ENCODE results near the gene STAU1.
"Not testable (repeated sequence)": the region's sequence is repeated elsewhere in the genome, so short reads cannot be mapped to it uniquely, and the experiment has no call there.

STAU1 gene, protein sequence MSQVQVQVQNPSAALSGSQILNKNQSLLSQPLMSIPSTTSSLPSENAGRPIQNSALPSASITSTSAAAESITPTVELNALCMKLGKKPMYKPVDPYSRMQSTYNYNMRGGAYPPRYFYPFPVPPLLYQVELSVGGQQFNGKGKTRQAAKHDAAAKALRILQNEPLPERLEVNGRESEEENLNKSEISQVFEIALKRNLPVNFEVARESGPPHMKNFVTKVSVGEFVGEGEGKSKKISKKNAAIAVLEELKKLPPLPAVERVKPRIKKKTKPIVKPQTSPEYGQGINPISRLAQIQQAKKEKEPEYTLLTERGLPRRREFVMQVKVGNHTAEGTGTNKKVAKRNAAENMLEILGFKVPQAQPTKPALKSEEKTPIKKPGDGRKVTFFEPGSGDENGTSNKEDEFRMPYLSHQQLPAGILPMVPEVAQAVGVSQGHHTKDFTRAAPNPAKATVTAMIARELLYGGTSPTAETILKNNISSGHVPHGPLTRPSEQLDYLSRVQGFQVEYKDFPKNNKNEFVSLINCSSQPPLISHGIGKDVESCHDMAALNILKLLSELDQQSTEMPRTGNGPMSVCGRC

DNA sequence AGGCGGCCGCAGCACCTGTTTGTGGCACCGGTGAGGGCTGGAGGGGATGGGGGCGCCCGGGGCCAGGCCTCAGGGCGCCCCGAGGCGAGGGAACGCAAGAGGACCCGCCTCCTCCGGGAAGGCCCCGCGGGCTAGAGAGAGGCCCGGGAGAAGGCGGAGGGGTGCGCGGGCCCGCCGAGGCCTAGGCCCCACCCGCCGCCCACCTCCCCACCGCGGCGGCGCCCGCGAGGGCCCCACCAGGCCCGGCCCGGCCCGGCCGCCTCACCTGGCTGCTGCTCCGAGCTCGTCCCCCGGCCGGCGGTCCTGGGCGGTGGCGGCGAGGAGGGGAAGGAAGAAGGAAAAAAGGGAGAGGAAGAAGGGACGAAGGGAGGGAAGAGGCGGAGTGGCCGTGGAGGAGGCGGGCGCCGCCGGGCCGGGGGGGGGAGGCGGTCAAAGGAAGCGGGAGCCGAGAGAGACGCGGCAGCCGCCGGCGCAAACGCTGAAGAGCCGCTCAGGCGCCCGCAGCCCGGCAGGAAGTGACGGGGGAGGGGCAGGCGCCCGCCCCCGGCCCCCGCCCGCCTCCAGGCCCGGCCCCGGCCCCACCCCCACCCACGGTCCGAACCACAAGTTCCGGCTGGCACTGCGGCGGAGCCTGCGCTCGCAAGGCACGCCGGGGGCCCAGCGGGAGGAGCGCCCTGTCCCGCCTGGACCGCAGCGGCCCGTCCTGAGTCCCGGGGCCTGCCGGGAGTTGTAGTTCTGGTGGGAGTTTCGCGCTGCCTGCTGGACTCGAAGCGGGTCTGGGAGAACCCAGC, at the start of gene STAU1:
STAU1 (minus strand) TSS at position 484 of the 791 bp plus-strand sequence. CDS start 22,133 bp downstream, outside the sequence.
- DNase-seq = peak; percentile 88 to 91

DNA sequence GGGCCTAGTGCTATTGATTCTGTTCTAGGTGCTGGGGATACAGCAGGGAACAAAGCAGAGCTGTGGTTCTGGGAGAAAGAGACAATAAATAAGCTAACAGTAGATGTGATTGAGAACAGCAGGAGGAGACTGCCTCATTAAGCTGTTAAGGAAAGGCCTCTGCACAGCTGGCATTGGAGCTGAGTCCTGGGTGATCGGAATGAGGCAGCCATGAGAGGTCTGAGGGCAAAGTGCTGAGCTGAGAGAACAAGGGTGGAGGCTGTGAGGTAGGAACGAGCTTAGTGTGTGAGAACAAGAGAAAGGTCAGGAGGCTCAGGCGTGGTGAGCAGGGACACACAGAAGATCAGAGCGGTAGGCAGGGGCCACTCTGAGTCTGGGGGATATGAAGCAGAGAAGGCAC, 49.4 kb upstream of the STAU1 start:
- no peak for DNase-seq

DNA sequence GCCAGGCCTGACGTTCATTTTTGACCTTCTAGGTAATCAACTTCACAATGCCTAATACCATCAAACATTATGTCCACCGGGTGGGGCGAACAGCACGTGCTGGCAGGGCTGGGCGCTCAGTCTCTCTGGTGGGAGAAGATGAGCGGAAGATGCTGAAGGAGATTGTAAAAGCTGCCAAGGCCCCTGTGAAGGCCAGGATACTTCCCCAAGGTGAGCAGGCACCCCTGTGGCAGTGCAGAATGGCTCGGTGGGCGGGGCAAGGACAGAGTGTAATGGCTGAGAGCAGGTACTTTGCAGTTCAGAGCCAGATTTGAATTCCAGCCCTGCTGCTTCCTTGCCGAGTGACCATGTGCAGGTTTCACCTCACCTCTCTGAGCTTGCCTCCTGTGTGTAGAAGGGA, 48.2 kb upstream of the STAU1 start:
- no peak for DNase-seq

DNA sequence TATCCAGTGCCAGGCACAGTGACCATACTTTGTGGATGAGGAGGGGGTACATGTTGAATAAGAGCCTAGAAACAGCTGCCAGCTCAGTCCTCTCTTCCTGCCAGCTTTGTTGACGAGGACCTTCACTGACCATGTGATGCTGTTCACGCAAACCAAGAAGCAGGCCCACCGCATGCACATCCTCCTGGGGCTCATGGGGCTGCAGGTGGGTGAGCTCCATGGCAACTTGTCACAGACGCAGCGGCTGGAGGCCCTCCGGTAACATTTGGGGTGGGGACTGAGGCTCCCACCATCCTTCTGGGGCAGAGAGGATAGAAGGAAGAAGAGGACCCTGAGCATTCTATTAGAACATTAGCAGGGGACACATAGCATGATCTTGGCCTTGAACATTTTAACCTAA, 46.7 kb upstream of the STAU1 start:
- DNase-seq = no peak

DNA sequence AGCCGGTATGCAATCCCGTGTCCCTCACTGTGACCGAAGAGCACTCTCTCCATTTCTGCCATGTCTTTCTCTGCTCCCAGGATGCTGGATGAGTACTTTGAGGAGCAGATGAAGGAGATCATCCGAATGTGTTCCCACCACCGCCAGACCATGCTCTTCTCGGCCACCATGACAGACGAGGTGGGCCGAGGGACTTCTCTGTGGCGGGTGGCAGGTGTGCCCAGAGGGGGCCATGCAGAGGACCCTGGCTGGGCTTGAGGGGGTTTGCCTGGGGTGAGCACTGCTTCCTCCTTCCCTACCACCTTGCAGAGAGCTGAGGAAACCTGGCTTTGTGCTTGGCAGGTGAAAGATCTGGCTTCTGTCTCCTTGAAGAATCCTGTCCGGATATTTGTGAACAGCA, 45.1 kb upstream of the STAU1 start:
- DNase-seq = no peak

DNA sequence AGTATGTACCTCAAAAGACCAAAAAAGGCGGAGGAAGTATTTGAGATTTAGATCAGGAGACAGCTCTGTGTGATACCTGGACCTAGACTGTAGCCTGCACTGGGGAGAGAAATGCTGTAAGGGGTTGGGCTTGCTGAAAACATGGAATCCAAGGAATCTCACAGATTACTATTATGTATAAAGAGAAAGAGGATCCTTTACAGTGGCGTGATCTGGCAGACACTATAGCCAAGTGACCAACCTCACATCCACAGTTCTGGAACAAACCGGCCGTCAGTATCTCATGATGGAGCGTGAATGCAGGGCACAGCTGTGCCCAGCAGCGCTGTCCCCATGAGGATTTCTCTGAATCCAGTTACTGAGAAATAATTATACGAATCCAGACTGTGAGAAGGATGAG, 43.3 kb upstream of the STAU1 start:
- no peak for DNase-seq

DNA sequence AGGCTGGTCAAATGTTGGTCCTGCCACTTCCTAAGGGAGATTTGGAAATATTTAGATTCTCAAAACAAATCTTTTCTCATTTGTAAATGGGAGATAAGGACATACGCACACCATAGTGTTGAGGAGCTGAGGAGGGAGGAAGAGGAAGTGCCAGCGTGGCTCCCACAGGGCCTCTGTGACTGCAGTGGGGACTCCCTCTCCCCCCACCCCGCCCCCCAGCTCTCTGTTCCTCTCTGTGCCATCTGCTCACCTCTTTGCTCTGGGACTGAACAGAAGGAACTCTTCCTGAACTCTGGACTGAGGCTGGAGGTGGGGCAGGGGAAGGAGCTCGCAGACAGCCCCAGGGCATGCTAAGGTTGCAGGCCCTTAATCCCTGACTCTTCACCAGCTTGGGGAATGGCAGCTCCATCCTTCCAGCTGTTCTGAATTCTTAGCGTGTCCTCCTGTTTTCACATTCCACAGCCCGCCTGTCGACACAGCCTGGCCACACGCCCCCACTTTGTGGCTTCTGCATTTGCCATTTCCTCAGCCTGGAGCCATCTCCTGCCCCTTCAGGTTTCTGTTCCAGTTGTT, 42.5 kb upstream of the STAU1 start:
- no peak for DNase-seq

DNA sequence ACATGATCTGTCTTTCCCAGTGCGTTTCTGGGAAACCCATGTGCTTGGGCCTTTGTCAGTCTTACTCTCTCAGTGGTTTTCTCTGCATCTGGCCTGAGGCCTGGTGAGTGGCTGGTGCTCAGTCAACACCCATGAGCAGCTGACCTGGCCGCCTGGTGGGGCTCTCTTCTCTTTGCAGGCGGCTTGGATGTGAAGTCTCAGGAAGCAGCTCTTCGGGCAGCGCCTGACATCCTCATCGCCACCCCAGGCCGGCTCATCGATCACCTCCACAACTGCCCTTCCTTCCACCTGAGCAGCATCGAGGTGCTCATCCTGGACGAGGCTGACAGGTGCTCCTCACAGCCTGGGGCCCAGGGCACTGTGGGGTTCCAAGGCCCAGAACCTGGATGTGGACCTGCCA, 41.9 kb upstream of the STAU1 start:
- no peak for DNase-seq

DNA sequence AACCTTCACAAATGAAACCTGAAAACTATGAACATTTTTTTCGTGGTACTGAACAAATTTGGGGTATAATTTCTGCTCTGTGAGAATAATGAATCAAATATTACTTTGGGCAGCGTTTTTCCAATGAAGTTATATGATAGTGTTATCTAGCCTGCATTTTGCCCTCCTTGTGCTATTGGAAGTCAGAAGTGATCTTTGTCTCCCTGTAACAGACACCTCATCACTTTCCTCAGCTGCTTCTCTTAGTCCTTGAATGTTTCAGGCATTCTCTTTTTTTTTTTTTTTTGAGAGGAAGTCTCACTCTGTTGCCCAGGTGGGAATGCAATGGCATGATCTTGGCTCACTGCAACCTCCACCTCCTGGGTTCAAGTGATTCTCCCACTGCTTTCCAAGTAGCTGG, 41.2 kb upstream of the STAU1 start:
- DNase-seq = no peak

DNA sequence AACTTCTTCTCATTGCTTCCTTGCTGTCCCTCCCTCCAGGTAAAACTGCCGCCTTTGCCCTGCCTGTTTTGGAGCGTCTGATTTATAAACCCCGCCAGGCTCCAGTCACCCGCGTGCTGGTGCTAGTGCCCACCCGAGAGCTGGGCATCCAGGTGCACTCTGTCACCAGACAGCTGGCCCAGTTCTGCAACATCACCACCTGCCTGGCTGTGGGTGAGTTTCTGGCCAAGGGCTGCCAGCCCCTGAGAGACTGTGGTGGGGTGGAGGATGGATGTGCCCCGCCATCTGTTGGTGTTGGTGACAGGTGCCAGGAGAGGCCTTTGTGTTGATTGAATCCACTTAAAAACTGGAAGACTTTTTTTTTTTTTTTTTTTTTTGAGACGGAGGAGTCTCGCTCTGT, 40.5 kb upstream of the STAU1 start:
- no peak for DNase-seq

DNA sequence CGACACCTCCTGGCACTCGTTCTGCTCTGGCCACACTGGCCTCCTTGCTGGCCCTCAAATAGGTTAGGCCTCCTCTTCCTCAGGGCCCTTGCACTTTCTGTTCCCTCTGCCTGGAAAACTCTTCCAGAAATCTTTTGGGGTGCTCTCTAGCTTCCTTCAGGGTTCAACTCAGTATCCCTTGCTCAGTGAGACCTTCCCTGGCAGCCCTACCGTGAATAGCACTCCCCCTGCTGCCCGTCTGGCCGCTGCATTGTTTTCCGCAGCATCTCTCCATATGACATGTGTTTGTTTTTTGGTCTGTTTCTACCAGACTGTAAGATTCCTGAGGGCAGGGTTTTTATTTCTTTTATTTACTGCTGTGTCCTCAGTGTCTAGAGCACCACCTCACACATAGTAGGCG, 37.8 kb upstream of the STAU1 start:
- no peak for DNase-seq

DNA sequence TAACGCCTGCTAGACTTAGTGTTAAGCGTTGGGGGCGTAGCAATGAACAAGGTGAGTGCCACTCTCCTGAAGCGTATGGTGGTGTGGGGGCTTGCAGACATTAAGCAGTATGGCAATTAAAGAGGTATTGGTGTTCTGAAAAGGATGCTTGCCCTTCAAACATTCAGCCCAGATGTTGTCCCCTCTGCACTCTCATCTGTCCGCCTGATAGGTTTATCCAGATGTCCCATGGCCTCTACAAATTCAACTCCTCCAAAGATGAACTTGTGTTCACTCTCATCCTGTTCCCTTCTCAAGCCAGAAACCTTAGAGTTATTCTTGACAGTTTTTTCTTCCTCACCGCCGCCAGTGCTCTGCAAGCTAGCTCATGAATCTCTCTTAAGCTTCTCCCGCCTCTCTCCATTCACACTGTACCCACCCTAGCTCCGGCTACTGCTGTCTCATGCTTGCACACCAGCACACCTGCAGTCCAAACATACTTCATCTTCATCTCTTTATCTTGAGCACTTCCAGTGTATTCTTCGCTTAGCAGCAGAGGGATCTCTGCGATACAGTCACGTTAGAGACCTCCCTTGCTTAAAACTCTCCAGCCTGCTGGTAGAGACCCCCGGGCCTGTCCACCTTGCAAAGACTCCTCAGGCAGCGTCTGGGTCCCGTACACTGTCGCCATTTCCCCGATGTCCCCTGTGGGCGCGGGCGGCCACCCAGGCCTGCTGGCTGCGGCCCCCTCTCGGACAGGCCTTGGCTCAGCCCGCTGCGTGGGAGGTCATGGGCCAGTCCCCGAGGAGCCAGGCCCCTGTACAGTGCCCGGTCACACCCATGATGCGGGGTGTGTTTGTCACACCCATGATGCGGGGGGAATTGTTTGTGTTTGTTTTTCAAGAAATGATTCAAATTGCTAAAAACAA, 32.0 kb upstream of the STAU1 start:
- no peak for DNase-seq

DNA sequence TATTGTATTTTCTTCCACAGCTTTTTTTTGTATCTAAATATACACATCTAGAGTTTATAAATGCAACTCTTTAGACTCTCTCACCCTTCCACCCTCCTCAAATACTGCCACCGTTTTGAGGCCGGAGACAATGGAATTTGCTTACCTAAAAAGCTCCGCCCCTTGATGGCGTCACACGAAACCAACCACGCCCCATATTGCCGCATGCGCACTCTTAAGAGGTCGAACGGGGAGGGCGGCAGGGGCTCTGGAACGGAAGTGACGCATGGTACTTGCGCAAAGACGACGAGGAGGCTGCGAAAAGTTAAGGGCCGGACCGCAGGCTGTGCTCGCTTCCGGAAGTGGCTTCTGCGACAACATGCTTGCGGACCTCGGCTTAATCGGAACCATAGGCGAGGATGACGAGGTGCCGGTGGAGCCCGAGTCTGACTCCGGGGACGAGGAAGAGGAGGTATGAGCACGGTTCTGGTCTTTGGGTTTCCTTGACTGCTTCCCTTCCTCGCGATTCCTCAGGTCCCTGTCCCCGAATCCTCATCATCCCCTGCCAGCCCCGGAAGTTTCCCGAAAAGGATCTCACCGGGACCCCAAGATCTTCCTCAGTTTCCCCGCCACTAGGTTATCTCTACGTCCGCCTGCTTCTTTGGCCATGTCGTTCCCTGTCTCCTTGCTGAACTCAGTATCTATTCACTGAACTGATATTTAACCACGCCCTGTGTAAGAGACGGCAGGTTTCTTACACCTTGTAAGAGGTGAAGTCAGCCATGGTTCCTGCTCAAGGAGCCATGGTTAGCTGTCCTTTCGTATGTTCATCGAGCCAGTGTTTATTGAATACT, 31.2 kb upstream of the STAU1 start, which contains the start of gene DDX27:
DDX27 (plus strand) TSS at position 326 of the 833 bp plus-strand sequence; CDS start at position 359, 33 bp downstream.
- DNase-seq = peak; percentile 92 to 94

DNA sequence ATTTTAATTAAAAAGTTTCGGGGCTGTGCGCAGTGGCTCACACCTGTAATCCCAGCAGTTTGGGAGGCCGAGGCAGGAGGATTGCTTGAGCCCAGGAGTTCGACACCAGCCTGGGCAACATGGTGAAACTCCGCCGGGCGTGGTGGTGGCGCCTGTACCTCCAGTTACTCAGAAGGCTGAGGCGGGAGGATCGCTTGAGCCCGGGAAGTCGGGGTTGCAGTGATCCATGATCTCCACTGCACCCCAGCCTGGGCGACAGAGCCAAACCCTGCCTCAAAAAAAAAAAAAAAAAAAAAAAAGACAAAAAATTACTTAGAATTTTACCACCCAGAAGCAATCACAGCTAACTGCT, 30.6 kb upstream of the STAU1 start:
- DNase-seq = not testable (repeated sequence)

DNA sequence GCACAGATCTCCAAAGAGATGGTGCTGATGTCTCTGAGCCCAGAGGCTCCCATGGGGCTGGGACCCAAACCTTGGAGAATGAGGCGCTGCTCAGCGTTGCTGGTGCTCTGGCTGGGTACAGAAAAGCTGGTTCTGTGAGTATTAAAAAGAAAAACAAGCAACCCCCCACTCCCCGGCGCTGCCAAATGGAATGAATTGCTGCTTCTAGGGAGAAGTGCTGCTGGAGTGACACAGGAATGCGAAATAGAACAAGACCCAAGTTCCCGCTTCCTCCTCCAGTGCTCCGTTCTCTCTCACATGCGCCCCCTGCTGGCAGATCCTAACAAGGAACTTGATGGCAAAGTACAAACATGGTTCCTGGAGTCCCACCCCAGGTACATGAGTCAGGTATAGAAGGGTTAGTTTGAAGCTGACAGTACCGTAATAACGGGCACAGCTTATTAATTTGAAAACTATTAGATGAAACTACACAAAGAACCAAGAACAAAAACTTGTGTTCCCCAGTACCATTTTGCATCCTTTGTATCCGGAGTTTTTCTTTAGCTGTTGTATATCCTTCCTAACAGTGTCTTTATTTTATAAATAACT, 29.0 kb upstream of the STAU1 start:
- peak; percentile 95 to 97 for DNase-seq

DNA sequence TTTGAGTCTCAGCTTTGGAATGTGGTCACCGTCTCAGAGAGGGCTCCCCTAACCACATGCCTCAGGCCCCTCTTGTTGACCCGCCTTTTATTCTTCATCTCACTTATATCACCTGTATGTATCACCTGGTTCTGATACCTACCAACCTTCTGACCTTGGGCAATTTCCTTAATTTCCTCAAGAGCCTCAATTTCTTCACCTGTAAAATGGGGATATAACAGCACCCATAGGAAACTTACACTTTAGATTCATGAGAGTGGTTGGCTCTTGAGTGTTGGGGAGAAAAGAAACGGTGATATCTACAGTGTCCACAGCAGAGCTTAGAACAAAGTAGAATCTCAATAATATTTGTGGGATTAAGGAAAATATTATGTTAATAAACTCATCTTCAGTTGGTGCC, 27.1 kb upstream of the STAU1 start:
- DNase-seq = no peak

DNA sequence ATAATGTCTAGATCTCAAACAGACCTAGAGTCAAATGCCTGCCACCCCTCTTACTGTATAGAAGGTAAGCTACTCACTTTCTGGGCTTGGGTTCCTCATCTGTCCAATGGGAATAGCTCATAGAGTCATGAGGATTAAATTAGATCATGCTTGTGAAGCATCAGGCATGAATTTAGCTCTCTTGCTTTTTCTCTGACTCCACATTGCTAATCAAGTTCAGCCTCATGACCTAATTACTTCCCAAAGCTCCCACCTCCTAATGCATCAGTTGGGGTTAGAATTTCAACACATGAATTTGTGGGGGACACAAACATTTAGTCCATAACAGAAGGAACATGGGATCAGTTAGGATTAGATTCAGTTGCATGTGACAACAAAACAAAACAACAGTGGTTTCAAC, 26.4 kb upstream of the STAU1 start:
- no peak for DNase-seq

DNA sequence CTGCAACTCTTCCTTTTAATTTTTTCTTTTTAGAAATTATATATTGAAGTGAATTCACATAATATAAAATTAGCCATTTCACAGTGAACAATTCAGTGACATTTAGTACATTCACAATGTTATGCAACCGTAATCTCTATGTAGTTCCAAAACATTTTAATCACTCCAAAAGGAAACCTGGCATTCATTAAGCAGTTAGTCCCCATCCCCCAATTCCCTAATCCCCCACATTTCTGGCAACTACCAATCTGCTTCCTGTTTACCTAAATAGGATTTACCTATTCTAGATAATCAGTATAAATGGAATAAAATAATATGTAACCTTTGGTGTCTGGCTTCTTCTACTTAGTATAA, 22.6 kb upstream of the STAU1 start:
- no peak for DNase-seq

DNA sequence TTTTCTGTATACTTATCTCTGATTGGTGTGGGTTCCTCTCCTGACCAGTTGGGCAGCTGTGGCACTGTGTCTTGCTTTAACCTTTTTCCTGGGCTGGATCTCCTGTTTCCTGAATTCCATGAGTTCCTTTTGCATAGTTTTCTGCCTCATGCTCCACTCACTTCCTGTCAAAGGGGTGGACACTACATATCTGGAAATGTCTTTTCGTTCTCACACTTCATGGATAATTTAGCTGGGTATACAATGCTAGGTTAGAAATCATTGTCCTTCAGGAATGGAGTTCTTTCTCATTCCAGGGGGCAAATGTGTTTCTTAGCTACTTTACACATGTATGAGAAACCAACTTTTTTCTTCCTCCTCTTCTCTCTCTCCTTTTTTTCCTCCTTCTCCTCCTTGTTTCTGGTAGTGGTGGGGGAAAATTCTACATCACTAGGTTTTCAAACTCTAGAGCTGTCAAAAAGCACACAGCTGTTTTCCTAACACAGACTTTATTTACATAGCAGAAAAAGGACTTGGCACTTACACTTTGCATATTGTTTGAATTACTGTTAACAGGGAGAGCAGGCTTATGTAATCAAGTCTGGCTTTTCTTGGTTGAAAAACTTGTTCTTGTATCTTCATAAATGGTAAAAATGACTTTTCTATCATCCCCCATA, 22.1 kb upstream of the STAU1 start:
- DNase-seq = no peak

DNA sequence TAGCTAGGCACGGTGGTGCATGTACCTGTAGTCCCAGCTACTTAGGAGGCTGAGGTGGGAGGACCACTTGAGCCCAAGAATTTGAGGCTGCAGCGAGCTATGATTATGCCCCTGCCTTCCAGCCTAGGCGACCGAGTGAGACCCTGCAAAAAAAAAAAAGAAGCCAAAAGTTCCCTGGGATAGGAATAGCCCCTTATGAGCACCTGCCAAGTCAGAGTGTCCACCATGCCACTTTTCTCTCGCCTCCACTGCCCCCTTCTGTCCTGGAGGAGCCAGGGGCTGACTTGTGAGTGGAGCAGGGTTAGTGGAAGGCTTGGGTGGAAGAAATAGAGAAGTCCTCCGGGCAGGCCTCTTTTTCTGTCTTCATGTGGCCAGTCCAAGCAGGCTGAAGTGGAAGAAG, 18.9 kb upstream of the STAU1 start:
- no peak for DNase-seq

DNA sequence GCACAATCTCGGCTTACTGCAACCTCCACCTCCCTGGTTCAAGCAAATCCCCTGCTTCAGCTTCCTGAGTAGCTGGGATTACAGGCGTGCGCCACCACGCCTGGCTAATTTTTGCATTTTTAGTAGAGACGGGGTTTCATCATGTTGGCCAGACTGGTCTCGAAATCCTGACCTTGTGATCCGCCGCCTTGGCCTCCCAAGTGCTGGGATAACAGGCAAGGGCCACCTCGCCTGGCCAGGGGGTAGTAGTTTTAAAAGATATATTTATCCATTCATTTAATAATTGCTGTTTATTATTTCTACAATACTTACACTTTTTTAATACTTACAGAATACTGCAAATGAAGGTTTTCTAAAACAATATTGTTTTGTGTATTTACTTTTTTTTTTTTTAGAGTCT, 15.6 kb upstream of the STAU1 start:
- no peak for DNase-seq

Data from activated CD4-positive, alpha-beta T cell treated with anti-CD3 and anti-CD28 coated beads, Interleukin-2, amount 50 U/mL, for 4 hours (primary cell).